Fibroblast of the aortic adventitia (primary cell): ENCODE data around the gene IKZF1. TPM values are rescaled to one million over a fixed set of nuclear protein-coding genes. Genes with fewer than 3 reads are reported as not detected.

Source experiments
- DNase-seq: peaks from one replicate; pipeline ENCODE4 v3.0.0-alpha.2; 2010; ENCODE audit warnings: low read depth
- H3K4me3 ChIP-seq: 2 replicates; pipeline ENCODE4 v1.5.1; 2011; ENCODE audit warnings: low read depth, mild to moderate bottlenecking, control low read depth, low read length, moderate library complexity
- total RNA-seq: library from RNA; depleted of rRNA; stranded (reverse); fragments of >200 nt; gene quantifications from 2 replicates; pipeline ENCODE4 v1.2.3, GENCODE V29; 2012; ENCODE audit warnings: low replicate concordance
- TF ChIP-seq, protein P1 (sequence below): IDR thresholded peaks from 2 replicates; pipeline ENCODE4 v1.5.1; 2011; ENCODE audit warnings: mild to moderate bottlenecking, low read length, control low read depth, inconsistent platforms; ENCODE audit not compliant: insufficient read depth

IKZF1 gene
- total RNA-seq, 1 donor: not detected

DNA sequence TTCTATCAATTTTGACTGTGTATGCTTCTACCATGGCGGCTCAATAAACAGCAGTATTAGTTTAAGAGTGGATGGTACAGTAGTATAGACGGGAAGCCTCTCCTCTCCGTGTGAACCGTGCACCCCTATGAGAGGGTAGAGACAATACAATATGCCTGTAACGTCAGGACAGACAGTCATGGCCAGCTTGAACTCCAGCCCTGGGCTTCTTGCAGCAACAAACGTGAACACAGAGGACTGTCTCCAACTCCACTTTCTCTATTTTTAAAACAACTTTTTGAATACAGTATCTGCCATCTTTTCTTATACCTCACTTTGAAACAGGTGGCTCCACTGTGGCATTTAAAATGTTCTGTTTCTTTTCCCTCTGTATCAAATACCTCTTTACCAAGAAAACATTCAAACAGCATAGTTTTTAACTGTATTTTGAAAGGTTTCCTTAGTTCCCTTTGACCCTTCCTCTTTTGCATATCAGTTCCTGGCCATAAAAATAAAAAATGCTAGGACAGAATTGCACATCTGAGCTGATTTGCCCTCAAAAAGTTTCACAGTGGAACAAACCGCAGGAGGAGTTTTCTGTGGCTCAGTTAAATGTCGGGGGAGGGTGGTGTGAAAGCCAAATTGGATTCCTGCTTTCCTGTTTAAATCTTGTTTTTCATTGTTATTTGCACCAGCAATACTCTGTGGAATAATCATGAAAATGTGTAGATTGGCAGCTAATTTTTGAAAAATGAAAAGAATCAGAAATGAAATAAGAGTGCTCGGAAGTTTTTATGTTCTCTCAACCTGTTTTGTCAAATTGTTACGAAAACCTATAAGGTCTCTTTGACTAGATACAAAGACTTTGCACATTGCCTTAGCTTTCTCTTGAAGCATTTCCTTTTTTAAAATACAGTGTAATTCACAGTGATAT, 8.0 kb downstream of the IKZF1 start:
- H3K4me3 ChIP-seq: no peak overlapping the region
- TF ChIP-seq, protein P1, sequence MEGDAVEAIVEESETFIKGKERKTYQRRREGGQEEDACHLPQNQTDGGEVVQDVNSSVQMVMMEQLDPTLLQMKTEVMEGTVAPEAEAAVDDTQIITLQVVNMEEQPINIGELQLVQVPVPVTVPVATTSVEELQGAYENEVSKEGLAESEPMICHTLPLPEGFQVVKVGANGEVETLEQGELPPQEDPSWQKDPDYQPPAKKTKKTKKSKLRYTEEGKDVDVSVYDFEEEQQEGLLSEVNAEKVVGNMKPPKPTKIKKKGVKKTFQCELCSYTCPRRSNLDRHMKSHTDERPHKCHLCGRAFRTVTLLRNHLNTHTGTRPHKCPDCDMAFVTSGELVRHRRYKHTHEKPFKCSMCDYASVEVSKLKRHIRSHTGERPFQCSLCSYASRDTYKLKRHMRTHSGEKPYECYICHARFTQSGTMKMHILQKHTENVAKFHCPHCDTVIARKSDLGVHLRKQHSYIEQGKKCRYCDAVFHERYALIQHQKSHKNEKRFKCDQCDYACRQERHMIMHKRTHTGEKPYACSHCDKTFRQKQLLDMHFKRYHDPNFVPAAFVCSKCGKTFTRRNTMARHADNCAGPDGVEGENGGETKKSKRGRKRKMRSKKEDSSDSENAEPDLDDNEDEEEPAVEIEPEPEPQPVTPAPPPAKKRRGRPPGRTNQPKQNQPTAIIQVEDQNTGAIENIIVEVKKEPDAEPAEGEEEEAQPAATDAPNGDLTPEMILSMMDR: no peak
- no peak for DNase-seq

- no peak for DNase-seq
- TF ChIP-seq, protein P1: no peak
- H3K4me3 ChIP-seq: no peak overlapping the region
These were observed 10.5 kb downstream of the IKZF1 start for GRCh38 chr7:50314836-50315592.

DNA sequence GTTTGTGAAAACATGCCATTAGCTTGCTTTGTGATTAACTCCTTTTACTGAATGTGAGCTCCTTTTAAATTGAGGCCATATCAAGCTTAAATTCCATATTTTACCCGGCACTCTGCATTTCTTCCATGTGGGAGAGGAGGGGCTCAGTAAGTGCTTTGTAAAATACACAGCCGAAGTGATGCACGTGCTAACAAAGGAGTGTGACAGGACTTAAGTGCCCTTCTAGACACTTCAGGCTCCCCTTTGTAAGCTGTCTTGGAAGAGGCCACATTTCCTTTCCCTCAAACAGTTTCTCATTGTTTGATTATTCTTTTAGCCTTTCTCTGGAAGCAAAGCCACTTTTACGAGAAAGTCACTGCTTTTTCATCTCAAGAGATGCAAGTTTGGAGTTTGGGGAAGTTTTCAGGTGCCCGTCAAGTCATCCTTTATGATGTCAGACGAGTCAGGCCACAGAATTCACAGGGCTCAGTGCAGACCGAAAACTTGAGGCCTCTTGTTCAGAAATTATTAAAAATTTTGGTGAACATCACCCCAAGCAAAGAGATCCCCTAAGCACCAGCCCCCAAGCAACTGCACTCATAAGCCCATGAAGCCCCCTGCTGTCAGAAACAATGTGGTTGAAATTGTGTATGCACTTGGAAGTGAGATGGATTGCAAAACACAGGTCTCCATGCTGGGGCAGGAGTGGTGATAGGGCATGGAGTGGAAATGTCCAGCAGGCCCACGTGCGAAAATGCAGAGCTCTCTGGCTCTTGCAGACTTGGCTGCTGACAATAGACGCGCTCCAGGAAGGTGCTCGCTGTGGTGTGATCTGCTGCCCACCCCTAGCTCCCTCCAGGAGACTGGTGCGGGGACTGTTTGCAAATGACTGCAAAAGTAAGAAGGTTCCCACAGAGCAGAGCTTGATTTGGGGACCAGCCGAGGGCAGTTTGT, 11.5 kb downstream of the IKZF1 start:
- TF ChIP-seq, protein P1: no peak

DNA sequence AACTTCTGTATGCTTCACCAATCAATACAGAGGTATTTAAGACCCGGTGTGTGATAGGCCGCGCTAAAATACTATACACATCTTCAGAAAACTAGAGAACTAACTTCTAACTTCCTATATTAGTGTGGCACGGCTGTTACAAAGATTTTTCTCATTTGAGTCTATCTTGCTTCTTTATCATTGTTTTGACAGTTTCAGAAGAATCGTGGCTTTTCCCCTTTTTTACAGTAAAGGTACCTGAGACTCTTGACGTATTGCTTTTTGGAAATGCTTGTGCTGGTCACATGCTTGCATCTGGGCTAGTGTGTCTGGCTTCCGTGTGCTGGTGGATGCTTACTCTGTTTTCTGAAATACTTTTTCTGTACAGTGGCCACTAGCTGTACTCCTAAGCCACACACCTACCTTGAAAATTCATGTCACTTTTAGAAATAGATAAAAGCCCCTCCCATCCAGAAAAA, 12.7 kb downstream of the IKZF1 start:
- TF ChIP-seq, protein P1: no peak
- no peak overlapping the region for H3K4me3 ChIP-seq
- no peak for DNase-seq

More for the DNA sequence above, 11.5 kb downstream of the IKZF1 start:
- H3K4me3 ChIP-seq: no peak overlapping the region
- DNase-seq: no peak

- TF ChIP-seq, protein P1: no peak
- no peak overlapping the region for H3K4me3 ChIP-seq
- no peak for DNase-seq
These were observed 13.5 kb downstream of the IKZF1 start for GRCh38 chr7:50317697-50318669.
